OCI-LY7 (cell line): ENCODE measurements around the gene RPL41.

ENCODE experiments used
- EZH2phosphoT487 ChIP-seq: fragments of 200-600 bp; sonication (generic); IDR thresholded peaks from 2 replicates; pipeline ENCODE4 v1.6.1; 2018; ENCODE audit warnings: low read depth, borderline replicate concordance, mild to moderate bottlenecking, mixed run types, antibody characterized with exemption, low read length, moderate library complexity, mixed read lengths
- TF ChIP-seq, protein P1 (sequence below): fragments of 200-600 bp; sonication (generic); conservative IDR thresholded peaks from 2 replicates; pipeline ENCODE4 v1.5.1; 2014; ENCODE audit warnings: mild to moderate bottlenecking, antibody characterized with exemption, low read length, moderate library complexity, mixed read lengths

- TF ChIP-seq, protein P1, sequence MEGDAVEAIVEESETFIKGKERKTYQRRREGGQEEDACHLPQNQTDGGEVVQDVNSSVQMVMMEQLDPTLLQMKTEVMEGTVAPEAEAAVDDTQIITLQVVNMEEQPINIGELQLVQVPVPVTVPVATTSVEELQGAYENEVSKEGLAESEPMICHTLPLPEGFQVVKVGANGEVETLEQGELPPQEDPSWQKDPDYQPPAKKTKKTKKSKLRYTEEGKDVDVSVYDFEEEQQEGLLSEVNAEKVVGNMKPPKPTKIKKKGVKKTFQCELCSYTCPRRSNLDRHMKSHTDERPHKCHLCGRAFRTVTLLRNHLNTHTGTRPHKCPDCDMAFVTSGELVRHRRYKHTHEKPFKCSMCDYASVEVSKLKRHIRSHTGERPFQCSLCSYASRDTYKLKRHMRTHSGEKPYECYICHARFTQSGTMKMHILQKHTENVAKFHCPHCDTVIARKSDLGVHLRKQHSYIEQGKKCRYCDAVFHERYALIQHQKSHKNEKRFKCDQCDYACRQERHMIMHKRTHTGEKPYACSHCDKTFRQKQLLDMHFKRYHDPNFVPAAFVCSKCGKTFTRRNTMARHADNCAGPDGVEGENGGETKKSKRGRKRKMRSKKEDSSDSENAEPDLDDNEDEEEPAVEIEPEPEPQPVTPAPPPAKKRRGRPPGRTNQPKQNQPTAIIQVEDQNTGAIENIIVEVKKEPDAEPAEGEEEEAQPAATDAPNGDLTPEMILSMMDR = no peak
- TF ChIP-seq EZH2phosphoT487 = no peak
Measured at GRCh38 chr12:56141946-56142784, 25.7 kb downstream of the RPL41 start.
